NCI-H146 treated with DMSO at 0.1 percent for 48 hours (cell line): Measurements from ENCODE around the gene SHANK2.
"Not testable (repeated sequence)": the region's sequence is repeated elsewhere in the genome, so short reads cannot be mapped to it uniquely, and the experiment has no call there.

Experiments used
- DNase-seq: peaks from one replicate; lab custom pipeline; 2025; ENCODE audit not compliant: unreplicated experiment; lab: John Stamatoyannopoulos, UW

The SHANK2 gene

DNA sequence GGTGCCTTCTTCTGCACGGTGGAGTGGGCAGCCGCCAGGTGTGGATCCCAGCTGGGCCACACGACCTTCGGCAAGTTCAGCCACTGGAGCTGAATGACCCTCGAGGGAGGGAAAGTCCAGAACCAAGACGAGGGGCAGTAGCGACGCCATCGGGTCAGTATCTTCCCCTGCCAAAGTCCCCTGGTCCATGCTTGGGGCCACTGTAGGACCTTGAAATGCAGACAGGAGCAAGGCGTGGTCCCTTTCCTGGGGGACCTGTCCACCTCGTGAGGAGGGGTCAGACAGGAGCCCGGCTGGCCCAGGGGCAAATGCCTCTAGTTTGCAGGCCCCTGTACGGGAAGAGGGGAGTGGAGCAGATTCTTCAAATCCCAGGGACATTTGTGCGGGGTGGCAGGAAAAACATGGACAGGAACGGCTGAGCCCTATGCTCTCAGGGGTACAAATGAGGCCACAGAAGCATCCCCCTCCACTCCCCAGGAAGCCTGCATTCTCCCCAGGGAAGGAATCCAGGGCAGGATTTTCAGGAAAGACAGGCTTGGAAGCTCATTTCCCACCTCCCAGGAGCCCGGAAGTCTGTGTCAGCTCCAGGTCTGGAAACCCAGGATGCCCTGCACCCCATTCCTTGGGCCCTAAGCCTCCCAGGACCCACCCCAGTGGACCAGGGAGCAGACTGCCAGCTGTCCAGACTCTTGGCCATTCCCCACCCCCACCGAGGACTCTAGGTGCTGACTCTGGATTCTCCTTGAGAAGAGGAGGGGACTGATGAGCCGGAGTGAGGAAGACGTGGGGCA, 6.6 kb downstream of the SHANK2 start:
- no peak for DNase-seq

DNA sequence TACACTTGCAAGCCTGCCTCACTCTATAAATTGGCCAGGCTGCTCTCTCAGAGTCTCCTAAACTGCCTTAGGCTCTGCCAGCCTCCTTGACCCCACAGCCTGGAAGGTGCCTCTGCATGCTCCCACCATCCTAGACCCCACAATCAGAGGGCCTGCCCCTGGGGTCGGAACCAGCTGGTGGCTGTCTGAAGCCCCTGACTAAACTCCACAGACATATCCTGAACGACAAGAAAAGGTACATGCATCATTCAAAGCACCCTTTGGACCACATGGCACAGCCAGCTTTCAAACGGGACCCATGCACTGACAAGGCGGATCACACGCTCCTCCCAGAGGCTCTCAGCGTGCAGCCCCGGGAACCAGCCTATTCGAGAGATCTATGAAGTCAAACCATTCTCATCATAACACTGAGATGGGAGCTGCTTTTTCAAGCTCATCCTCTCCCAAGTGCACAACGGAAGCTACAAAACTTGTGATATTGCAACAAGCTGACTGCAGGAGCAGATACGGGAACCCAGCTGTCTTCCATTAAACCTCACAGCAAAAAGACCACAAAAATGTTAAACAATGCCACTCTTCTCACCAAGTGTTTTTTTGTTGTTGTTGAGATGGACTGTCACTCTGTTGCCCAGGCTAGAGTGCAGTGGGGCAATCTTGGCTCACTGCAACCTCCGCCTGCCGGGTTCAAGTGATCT, 8.1 kb downstream of the SHANK2 start:
- no peak for DNase-seq

DNA sequence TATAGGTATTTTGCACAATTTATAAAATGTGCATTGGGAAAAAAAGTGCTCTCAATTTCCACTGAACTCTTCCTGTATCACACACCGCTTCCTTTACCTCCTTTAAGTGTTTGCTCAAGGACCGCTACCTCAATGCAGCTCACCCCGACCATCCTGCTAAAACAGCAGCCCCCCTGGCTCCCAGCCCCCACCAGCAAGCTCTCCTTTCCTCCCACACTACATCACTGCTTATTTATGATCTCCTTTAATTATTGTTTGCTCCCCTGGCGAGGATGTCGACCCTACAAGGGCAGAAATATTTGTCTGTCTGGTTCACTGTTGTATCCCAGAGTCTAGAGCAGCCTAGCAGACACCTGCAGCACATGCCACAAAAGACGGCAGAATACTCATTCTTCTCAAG, 10.0 kb downstream of the SHANK2 start:
- DNase-seq: no peak

DNA sequence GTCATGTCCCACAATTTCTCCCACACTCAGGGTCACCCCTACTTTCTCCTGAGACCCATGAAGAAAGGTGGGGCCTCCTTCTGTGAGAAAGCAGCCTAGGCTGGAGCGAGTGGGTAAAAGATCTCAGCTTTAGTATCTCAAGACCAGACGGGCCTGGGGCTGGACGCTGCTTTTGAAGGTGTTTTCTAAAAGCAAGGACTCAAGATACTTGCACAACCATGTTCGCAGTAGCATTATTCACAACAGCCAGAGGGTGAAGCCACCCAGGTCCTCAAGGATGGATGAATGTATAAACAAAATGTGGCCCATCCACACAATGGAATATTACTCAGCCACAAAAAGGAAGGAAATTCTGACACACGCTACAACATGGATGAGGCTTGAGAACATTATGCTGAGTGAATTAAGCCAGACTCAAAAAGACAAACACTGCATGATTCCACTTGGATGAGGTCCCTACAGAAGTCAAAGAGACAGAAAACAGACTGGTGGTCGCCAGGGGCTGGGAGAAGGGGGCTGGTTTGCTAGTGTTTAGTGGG, 10.6 kb downstream of the SHANK2 start:
- no peak for DNase-seq

DNA sequence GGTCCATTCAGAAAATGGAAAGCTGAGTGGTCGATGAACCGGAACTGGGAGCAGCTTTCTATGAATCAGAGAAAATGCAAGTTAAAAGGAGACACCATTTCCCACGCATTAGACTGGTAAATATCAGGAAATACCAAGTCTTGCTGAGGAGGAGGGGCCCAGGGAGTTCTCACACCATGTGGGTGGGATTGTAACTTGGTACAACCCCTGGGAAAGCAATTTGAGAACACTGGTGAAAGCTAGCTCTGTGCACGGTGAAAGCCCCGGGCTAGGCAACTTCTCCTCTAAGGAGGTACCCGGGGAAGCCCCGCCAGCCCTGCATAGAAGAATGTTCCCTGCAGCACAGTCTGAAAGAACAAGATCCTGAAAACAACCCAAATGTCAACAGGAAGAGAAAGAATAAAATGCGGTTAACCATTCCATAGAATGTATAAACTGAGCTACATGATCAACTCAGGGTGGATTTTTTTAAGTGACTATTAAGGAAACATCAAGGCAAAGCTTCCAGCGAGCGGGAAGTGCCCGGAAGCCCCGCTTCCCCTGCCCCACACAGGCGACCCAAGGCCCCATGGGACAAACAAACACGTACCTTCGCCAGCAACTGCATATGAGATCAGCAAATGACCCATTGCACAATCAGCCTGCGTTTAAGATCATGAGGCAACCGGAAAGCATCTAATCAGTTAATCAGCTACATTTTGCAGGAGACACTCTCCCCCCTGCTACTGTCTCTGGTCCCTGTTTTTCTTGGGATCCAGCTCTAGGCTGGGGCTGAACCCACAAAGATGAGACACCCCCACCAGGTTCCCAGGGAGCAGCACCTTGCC, 11.3 kb downstream of the SHANK2 start:
- no peak for DNase-seq

DNA sequence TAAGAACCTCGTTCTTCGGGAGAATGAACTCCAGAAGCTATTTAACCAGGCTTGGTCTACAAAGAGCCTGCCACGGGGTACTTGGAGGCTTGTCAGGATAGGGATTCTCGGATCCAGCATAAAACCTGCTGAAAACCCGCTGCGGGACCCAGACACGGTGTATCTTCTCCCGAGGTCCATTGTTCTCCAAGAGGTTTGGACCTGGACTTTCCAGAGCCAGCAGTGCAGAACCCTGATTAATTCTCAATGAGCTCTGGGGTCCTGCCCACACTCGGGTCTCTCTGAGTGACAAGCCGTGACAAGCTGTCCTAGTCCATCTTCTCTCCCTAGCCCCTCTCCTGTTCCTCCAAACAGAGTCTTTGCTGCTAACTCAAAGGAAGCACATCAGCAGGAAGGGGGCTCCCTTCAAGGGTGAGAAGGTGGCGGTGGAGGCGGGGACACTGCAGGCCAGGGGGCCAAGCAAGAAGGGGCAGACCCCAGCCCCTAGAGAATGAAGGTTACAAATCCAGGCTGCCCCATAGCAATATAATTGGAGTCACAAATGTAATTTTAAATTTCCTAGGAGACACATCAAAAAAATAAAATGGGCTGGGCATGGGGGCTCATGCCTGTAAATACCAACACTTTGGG, 12.2 kb downstream of the SHANK2 start:
- DNase-seq: no peak

DNA sequence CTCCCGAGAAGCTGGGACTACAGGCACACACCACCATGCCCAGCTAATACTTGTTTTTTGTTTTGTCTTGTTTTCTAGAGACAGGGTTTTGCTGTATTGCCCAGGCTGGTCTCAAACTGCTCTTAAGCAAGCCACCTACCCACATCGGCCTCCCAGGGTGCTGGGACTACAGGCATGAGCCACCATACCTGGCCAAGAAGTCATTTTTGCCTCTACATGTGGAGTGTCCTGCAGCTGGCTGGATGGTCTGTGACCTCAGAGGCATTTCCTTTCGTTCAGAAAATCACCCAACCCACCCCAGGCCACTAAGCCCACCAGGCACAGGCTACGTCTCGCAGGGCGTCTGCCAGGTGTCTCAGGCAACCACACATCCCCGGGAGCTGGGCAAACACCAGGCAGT, 12.8 kb downstream of the SHANK2 start:
- DNase-seq: no peak

DNA sequence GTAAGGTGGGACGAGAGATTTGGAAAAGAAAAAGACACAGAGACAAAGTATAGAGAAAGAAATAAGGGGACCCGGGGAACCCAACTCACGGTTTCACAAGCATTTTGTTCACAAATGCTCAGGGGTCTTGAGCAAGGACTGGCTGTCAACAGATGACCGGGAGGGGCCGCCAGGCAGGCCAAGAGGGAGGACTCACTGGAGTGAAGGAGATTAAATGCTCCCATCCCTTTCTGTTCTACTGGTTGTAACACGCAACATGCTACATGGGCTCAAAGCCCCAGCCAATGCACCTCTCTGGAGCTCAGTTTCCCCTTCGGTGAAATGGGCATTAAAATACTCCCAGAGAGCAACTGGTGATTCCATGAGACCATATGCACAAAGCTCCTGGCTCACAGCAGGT, 13.4 kb downstream of the SHANK2 start:
- no peak for DNase-seq

DNA sequence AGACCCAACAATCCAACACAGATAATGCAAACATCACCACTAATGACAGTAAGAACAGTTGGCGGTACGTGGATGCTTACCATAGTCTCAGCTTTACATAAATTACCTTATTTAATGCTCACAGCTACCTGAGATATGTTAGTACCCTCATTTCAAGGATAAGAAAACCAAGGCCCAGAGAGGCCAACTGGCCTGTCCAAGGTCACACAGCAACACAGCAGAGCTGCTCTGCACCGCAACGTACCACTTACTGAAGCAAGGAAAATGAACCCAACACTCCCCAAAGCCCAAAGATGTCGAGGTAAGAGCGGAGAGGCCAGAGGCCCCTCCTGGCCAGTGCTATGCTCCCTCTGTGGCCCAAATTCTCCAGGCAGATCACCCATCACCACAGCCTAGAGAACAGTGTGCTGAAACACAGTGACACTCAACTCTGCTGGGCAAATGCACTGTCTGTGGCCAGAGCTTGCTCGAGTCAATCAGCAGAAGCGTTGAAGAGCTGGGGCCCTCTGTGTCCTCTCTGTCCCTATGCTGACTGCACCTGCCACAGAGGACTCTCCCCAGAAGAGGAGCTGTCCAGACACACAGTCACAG, 14.0 kb downstream of the SHANK2 start:
- DNase-seq: no peak

DNA sequence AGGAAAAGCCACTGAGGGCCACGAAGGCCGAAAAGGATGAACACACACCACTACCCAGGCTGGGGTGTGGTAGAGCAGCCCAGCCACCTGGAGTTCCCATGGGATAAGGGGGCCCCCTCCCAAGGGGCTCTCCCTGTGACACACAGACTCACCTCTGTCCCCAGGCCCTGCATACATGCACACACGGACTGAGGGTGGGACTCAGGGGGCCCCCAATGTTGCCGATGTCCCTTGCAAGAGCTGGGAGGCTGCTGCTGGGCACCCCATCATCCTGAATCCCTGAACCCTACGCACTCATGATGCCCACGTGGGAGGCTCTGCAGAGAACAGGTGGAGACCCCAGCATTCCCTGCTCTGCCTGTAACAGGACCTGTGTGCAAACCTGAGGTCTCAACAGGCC, 14.5 kb downstream of the SHANK2 start:
- DNase-seq: no peak

DNA sequence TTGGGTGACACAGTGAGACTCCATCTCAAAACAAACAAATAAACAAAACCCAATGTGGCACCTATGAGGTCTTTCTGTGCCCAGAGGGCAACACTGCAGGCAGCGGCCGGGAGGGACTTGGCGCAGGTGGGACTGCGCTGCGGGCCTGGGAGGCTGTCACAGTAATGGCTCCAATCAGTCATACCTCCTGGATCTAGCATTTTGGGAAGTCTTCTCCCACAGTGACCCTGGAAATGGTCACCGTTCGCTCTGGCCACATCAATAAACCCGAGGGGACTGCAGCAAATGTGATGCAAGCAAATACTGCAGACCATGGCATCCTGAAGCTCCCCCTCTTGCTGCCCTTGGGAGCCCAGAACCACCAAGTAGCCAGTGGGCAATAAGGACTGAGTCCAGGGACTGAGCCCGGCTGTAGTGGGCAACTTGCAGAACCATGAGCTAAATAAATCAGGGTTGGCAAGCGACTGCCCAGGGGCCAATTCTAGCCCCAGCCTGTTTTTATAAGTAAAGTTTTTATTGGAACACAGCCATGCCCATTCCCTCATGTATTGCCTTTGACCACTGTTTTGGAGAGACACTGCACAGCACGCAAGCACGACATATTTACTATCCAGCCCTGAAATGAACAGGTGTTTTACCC, 15.4 kb downstream of the SHANK2 start:
- no peak for DNase-seq

DNA sequence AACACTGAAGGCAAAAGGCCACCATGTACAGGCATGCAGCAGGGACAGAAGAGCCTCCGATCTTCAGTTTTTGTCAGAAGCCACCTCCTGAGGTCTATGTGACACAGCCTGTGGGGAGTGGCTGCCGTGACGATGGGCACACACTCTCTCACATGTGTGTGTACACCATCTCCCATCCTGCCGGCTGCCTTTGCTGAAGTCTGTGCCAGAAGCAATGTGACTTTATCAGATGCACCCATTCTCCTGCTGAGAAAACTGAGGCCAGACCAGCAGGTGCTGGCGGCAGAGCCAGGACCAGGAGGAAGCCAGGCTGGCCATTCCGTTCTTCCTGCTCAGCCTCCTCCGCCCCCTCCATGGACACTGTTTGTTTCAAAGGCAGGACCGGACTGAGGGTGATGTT, 16.7 kb downstream of the SHANK2 start:
- DNase-seq: no peak

DNA sequence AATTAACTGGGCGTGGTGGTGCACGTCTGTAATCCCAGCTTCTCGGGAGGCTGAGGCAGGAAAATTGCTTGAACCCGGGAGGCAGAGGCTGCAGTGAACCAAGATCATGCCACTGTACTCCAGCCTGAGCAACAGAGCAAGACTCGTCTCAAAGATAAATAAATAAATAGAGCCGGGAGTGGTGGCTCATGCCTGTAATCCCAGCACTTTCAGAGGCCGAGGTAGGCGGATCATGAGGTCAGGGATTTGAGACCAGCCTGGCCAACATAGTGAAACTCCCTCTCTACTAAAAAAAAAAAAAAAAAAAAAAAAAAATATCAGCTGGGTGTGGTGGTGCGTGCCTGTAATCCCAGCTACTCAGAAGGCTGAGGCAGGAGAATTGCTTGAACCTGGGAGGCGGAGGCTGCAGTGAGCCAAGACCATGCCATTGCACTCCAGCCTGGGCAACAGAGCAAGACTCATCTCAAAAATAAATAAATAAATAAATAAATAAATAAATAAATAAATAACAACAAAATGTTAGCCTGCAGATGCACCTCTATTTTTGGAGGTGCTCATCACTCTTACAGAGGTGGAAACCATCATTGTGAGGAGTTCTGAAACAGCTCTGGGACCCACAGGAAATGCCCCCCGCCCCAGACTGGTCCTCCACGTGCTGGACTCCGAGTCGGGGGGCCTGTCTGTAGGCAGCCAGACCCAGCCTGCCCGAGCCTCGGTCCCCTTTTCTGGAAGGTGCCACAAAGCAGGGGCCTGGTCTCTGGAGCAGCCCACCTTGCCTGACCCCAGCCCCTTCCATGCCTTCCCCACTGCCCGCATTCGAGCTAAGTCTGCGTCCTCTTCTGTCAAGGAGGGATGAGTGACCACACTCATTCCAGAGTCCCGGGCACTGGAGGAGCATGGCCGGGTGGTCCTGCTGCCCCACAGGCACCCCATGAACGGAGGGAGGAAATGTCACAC, 18.2 kb downstream of the SHANK2 start:
- DNase-seq: not testable (repeated sequence)

DNA sequence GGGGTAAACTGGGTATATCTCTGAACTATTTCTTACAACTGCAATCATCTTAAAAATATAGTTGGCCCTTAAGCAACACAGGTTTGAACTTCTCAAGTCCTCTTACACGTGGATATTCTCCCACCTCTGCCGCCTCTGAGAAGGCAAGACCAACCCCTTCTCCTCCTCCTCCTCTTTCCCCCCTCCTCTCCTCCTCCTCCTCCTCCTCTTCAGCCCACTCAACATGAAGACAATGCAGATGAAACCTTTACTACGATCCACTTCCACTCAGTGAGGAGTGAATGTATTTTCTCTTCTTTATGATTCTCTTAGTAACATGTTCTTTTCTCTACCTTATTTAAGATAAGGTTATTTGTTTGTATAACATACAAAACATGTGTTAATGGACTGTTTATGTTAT, 20.0 kb downstream of the SHANK2 start:
- no peak for DNase-seq

DNA sequence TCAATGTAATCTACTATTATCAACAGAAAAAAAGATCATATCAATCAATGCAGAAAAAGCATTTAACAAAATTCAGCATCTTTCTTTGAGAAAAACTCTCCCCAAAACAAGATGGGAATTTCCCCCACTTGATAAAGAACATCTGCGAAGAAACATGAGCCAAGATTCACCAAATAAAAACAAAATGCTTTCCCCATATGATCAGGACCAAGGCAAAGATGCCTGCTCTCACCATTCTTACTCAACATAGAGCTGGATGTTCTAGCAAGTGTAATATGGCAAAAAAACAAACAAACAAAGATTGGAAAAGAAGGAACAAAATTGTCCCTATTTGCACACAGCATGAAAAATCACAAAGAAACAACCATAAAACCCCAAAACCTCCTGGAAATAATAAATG, 23.4 kb downstream of the SHANK2 start:
- no peak for DNase-seq

DNA sequence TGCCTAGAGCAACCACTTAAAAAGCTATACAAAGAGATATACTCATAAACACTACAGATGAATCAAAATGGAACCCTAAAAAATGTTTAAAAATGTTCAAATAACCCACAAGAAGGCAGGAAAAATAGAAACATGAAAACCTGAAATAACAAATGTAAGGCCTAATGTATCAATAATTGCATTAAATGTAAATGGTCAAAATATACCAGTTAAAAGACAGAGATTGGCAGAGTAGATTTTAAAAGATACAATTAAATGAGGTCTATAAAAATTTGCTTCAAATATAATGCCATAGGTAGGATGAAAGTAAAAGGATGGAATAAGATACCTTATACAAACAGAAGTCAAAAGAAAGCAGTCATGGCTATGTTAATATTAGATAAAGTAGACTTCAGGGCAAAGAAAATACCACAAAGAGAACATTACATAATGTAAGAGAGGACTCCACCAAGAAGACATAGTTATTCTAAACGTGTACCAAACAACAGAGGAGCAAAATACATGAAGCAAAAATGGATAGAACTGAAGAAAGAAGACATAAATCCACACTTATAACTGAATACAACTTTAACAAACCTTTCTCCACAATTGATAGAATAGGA, 25.2 kb downstream of the SHANK2 start:
- DNase-seq: no peak

DNA sequence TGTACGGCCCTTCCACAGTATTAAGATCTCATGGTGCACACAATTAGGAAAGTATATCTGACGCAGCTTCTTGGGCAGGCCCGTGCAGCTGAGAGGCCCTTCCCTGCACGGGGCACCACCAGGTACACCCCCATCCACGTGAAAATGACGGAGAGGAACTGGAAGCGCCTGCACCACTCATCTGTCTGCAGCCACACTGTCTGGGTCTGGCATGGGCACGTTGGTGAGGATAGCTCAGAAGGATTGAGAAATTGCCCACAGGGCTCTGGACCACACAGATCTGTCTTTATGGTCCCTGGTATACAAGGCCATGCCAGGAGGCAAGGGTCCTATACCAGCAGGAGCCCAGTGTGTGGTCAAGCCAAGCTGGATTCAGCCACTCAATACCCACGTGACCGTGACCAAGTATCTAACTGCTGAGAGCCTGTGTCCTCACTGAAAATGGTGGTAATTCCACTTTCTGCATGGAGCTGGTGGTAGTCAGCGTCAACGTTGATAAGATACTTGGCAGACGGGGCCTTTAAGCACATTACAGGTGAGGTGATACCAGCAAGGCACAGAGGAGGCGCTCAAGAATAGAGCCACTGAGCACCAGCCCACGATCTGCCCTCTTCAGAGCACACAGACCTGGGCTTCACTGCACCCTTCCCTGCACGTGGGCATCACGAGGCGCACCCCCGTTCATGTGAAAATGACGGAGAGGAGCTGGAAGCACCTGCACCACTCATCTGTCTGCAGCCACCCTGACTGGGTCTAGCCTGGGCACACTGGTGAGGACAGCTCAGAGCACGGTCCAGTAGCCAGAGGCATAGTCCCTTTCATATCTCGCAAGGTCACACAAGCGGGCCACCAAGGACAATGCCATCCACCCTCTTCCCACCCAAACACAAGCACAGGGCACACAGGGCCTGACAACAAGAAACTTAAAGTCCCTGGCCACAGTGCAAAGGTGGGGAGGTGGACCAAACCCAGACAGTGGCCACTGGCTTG, 28.4 kb downstream of the SHANK2 start:
- DNase-seq: no peak

DNA sequence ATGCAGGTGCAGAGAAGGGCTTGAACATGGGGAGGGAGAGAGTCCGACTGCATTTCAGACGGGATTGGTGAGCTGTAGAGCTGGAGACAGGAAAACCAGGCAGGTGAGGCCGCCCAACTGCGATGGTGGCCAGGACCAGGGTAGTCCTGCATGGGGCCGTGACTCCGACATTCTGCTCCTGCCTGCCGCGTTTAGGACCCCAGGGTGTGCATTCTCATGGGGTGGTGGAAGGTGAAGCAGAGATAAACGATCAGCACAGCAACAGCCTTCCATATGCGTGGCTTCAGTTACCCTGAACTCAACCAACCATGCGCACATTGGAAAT, 29.3 kb downstream of the SHANK2 start:
- DNase-seq: no peak
